Activated T-helper 9 cell treated with anti-CD3 and anti-CD28 coated beads, Interleukin-2, amount 50 U/mL, for 16 hours (primary cell): Measurements from ENCODE around the gene C14orf119.
A peak's percentile ranks its signal among the peaks of the same experiment; 100 is the strongest.

Experiments used
- DNase-seq: peaks from one replicate; pipeline ENCODE4 v3.0.0-alpha.2; 2020; ENCODE audit warnings: low read depth

C14orf119 gene

DNA sequence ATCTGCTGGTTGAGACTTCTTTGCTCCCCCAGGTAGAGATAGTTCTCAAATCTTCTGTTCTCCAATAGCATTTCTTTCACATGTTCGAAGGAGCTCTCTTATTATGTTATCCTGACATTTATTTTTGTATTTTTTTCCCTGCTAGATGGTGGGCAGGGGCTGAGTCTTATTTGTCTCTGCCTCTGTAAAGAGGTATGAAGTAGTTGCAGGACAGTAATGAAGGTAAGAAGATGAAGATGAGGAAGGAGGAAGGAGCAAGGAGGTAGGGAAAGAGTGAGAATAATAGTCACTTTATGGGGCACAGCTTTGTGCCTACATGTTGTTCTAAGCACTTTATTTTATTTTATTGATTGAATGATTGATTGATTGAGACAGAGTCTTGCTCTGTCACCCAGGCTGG is 14.5 kb downstream of the C14orf119 start:
- DNase-seq: no peak

DNA sequence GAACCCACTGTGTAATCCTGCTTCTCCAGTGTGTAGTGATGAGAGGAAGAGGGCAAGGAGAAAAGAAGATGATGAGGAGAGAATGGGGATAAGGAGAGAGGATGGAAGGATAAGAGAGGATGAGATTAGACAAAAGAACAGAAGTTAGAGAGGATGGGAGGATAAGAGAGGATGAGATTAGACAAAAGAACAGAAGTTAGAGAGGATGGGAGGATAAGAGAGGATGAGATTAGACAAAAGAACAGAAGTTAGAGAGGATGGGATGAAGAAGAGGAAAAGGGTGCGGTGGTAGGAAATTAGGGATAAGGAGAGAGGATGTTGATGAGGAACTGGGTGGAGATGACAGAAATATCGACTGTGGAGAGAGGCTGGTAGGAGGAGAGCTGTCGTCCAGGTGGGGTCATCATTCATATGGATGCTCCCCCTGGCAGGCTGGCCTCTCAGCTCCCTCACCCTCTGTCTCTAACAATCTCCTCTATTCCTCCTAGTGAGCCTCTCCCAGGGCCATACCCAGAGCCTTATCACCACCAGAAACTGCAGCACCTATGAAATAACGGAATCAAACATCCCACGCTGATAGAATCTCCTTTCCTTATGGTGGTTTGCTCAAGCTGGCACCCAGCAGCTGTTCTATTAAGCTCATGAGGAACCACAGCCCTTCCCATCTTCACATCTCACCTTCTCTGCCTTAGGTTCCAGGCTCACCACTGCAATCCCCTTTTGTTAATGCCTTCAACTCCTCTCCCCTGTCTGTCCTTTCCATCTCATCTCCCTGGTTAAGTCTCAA is 15.5 kb downstream of the C14orf119 start:
- no peak for DNase-seq

GRCh38 chr14:23112359-23113178 is 17.3 kb downstream of the C14orf119 start:
- DNase-seq: no peak

- DNase-seq: no peak
These were observed 18.3 kb downstream of the C14orf119 start for GRCh38 chr14:23113431-23114119.

- DNase-seq: no peak
These were observed 18.8 kb downstream of the C14orf119 start for GRCh38 chr14:23114120-23114458.

DNA sequence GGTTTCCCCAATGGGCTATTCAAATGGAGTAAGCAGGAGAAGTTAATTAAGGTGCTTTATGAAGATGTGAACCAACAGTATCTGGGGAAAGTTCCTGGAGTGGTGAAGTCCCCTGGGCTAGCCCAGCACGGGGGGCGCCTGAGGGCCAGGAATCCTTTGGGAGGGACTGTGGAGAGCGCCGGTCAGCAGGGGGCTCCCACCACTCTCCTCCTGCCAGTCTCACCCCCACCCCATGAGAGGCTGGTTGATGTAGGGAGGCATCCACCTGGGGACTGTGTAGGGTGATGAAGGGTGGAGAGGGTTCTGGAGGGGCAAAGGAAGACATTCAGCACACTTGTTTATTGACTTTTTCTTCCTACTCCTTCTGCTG is 19.3 kb downstream of the C14orf119 start:
- no peak for DNase-seq

DNA sequence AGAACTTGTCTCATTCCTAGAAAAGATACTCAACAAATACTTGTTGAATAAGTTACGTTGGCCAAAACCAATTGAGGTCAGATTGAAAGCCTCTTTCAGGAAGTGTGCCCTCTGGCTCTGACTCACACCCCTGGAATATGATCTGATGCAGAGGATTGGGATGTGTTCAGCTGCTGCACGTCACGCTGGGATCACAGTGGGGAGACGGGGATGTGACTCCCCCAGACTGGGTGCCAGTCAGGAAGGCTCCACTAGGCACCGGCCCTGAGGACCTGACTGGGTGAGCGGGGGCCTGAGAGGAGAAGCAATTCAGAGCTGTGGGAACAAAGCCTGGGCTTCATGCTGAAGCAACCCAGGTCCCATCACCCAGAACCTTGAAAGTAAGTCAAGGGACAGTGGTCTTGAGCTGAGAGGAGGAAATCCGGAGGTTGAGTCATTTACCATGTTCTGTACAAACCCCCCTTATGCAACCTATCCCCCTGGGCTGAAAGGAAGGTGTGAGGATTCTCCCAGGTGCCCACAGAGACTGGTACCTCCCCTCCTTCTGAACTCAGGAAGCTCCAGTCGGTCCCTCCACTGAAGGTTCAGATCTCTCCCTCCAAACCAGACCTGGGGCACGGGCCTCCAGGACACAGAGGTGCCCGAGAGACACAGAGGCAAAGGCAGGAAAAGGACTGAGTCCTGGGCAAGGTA is 19.9 kb downstream of the C14orf119 start:
- DNase-seq: no peak

DNA sequence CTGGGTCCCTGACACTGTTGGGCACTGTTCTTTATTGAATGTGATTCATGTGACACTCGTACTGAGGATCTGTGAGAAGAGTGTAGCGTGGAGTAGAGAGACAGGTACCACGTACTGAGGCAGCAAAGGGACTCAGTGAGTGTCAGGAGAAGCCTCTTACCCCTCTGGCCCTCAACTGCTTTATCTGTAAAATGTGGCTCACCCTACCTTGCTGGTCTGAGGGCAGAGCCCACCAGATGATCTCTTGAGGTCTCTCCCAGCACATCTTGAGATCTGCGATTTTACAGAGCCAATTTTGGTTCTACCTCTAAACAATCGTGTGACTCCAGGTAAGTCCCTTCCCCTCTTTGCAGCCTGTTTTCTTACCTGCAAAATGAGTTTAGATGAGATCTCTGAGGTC is 20.6 kb downstream of the C14orf119 start:
- DNase-seq: no peak

DNA sequence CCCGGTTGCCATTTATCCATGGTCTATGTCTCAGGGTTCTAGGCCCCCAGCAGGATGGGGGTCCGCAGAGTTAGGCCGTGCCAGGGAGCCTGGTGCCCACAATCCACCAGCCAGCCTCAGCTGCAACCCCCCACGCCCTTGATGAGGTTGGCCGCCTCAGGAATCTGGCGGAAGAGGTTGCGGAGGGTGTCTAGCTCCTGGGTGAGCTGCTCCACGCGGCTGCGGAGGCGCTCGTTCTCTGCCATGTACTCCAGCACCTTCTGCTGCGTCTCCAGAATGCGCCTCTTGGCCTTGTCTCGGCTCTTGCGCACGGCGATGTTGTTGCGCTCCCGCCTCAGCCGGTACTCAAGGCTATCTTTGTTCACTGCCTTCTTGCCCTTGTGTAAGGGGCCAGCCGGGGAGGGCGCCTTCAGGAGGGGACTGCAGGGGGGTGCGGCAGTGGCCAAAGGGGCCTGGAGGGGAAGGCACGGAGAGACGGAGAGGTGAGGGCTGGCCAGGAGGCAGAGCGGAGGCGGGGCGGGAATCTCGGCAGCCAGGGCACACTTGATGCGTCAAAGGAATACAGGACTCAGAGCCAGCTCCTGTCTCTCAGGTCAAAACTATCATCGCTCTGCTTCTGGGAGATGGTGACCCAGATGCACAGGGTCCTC is 22.2 kb downstream of the C14orf119 start:
- DNase-seq: no peak

GRCh38 chr14:23118506-23119362 is 23.4 kb downstream of the C14orf119 start, which contains the start of gene CEBPE:
Gene CEBPE (minus strand): TSS chr14:23119255. CDS start chr14:23119091, 164 bp downstream.
- DNase-seq: no peak

GRCh38 chr14:23119363-23120327 is 24.3 kb downstream of the C14orf119 start:
- DNase-seq: no peak

DNA sequence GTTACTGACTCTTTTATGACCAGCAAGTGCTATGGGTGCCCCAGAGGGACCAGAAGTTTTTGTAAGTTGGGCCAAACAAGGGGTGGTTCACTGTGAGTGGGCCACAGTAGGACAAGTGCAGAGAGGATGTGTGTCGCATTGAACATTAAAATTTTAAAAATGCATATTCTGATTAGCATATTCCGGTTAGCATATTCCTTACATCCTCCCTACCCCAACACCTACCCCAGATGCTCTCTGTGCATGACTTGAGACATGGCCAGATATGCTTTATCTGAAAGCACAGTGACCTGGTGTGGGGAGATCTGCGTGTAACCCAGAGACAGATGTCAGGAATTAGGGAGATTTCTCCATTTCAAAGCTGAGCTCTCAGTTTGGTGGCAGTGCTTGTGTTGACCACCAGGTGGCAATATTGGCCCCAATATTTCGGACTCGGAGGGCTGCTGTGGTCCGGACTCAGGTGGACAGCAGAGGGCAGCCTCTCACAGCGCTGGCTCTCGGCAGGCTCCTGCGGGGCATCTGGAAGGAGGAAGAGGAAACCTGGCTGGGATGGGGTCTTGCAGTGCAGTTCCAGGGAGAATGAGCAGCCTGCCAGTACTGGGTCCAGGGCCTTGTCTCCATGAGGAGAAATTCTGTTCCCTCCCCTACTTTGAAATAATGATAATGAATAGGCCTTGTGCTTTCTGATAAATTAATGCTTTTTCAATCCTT is 25.4 kb downstream of the C14orf119 start:
- peak; percentile 63 for DNase-seq

DNA sequence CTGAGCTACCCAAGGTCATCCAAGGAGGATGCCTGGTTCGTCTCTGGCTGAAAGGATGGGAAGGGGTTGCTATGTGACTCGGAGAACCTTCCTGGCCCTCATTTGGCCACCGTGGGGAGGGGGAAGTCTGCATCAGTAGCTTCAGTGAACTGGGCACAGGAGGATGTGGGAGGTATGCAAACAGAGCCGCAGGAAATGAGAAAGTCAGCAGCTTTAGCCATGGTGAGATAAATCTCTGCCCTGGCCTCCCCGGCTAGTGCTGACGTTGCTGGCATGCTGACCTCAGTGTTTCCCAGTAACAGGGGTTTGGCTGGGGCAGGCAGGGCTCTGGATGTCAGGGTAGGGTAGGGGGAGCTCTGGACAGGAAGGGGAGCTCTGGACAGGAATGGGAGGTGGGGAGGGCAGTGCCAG is 26.1 kb downstream of the C14orf119 start:
- no peak for DNase-seq

GRCh38 chr14:23122086-23122485 is 26.8 kb downstream of the C14orf119 start:
- DNase-seq: no peak

- no peak for DNase-seq
These were observed 28.1 kb downstream of the C14orf119 start for GRCh38 chr14:23123419-23123818.

DNA sequence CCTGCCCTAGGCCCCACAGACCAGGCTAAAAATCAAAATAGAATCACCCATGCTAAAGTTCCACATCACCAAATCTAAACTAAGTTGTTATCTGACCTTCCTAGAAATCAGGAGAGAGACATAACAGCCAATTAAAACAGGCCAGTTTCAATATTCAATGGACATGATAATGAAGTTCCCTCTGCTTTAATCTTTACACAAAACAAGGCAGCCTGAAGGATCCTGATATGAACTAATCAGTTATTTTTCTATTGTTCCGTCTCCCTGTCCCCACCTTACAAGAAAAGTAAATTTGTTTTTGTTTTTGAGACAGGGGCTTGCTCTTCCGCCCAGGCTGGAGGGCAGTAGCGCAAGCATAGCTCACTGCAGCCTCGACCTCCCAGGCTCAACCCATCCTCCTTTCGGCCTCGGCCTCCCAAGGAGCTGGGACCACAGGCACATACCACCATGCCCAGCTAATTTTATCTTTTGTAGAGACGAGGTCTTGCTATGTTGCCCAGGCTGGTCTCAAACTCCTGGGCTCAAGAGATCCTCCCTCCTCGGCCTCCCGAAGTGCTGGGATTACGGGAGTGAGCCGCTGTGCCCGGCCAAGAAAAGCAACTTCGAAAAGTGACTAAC is 29.1 kb downstream of the C14orf119 start:
- no peak for DNase-seq

DNA sequence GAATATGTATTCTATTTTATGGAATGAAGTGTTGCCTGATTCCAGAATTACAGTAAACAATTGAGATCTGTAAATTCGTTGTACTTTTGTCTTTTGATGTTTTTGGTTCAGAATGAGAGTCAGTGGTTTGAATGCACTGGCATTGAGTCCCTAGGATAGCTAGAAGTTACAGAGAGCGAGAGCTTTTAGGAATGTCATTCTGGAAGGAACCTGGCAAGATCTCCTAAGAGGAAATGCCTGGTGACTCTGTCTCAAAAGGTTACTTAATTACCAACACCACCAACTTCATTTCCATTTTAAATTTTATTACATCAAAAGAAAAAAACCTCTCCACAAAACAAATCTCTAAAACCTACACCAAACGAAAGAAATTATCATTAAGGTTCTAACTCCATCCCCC is 29.7 kb downstream of the C14orf119 start:
- DNase-seq: no peak

DNA sequence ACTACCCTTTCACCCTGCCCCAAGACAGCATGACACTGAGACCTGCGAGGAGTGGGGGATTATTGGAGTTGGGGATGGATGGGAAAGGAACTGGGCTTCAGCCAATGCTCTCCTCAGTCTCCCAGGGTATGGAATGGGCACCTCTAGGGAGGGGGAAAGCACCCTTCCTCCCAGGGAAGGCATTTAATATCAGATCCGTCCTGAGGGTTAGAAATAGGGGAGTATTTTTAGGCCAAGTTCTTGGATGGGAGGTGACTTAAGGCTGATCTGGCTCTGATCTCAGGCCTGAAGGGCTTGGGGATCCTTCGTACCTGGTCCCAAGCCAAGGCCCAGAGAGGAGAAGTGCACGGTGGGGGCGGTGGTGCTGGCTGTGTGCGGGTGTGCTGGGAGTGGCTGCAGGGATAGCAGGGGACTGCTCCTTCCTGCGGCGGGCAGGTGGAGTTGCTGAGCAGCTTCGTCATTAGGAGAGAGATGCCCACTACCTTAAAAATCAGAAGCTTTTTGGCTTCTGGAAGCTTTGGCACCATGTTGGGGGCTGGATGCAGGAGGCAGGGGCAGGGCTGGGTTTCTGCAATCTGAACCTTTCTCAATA is 30.7 kb downstream of the C14orf119 start:
- no peak for DNase-seq
